Vagina (tissue), 2 donors: ENCODE data around the gene EMILIN1.

Experiments used
- POLR2A ChIP-seq, 2 donors: fragments of 450-650 bp; IDR thresholded peaks; one replicate each; pipeline ENCODE4 v1.6.1; 2017; ENCODE audit warnings: antibody characterized with exemption in 2 of 2, mild to moderate bottlenecking in 2 of 2, moderate library complexity in 2 of 2
- POLR2AphosphoS5 ChIP-seq, 2 donors: sonication (generic); formaldehyde crosslinking; IDR thresholded peaks; one replicate each; pipeline ENCODE4 v1.9.0; 2017; ENCODE audit warnings: antibody characterized with exemption in 2 of 2, mild to moderate bottlenecking in 2 of 2, low read depth in 1 of 2; ENCODE audit not compliant: insufficient read depth in 1 of 2
- TF ChIP-seq, protein P1 (sequence below), 3 experiments: fragments of 450-650 bp in 2 of 3; fragments of 200-600 bp in 1 of 3; sonication (generic) in 1 of 3; IDR thresholded peaks; one replicate each; pipeline ENCODE4 v1.5.1; 2017 to 2019; ENCODE audit warnings: antibody characterized with exemption in 3 of 3, mild to moderate bottlenecking in 2 of 3, moderate library complexity in 2 of 3

- TF ChIP-seq, protein P1, sequence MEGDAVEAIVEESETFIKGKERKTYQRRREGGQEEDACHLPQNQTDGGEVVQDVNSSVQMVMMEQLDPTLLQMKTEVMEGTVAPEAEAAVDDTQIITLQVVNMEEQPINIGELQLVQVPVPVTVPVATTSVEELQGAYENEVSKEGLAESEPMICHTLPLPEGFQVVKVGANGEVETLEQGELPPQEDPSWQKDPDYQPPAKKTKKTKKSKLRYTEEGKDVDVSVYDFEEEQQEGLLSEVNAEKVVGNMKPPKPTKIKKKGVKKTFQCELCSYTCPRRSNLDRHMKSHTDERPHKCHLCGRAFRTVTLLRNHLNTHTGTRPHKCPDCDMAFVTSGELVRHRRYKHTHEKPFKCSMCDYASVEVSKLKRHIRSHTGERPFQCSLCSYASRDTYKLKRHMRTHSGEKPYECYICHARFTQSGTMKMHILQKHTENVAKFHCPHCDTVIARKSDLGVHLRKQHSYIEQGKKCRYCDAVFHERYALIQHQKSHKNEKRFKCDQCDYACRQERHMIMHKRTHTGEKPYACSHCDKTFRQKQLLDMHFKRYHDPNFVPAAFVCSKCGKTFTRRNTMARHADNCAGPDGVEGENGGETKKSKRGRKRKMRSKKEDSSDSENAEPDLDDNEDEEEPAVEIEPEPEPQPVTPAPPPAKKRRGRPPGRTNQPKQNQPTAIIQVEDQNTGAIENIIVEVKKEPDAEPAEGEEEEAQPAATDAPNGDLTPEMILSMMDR (IDR thresholded peaks at IDR 0.05): no peak
- no peak for TF ChIP-seq POLR2AphosphoS5 (IDR thresholded peaks at IDR 0.05; ENCODE audit: insufficient read depth in 1 of 2, low read depth in 1 of 2)
- no peak for TF ChIP-seq POLR2A (IDR thresholded peaks at IDR 0.05)
These were observed 21.2 kb upstream of the EMILIN1 start for GRCh38 chr2:27057184-27057583.
